ENCODE measurements around the gene MEX3D.

The MEX3D gene

GRCh38 chr19:1523412-1524286 lies 44.5 kb downstream of the MEX3D start, which contains the start of gene PLK5:
Gene PLK5 (plus strand): TSS chr19:1524077. CDS start chr19:1526997, 2,920 bp downstream.
- TF ChIP-seq REST (IDR thresholded peaks at IDR 0.05; ENCODE audit: low read depth) (no peak), YY1 (IDR thresholded peaks at IDR 0.05; ENCODE audit: low read depth) (no peak), NFIC (IDR thresholded peaks at IDR 0.05) (no peak), ZBTB7A (IDR thresholded peaks at IDR 0.05; ENCODE audit: low read depth) (peak; percentile 44; the same call in 1 of the 2 replicates), TCF12 (IDR thresholded peaks at IDR 0.05; ENCODE audit: low read depth) (no peak)

GRCh38 chr19:1522838-1523237 lies 45.3 kb downstream of the MEX3D start:
- peak; percentile 46; the same call in 1 of the 2 replicates for TF ChIP-seq USF1 (IDR thresholded peaks at IDR 0.05)
- no peak for TF ChIP-seq ZBTB7A (IDR thresholded peaks at IDR 0.05; ENCODE audit: low read depth)

- TF ChIP-seq USF1 (IDR thresholded peaks at IDR 0.05) (no peak), EGR1 (IDR thresholded peaks at IDR 0.05) (no peak), RAD21 (IDR thresholded peaks at IDR 0.05; ENCODE audit: low read depth) (no peak), ZBTB7A (IDR thresholded peaks at IDR 0.05; ENCODE audit: low read depth) (no peak), CREB1 (IDR thresholded peaks at IDR 0.05; ENCODE audit: low read depth) (no peak), TCF12 (IDR thresholded peaks at IDR 0.05; ENCODE audit: low read depth) (no peak), NFIC (IDR thresholded peaks at IDR 0.05) (no peak), FOXM1 (IDR thresholded peaks at IDR 0.05; ENCODE audit: borderline replicate concordance, low read depth) (no peak), TAF1 (IDR thresholded peaks at IDR 0.05; ENCODE audit: low read depth) (no peak), CEBPB (IDR thresholded peaks at IDR 0.05) (no peak), EP300 (IDR thresholded peaks at IDR 0.05; ENCODE audit: borderline replicate concordance) (no peak)
These were observed 46.1 kb downstream of the MEX3D start for GRCh38 chr19:1522061-1522460.

- no peak for TF ChIP-seq FOXM1 (IDR thresholded peaks at IDR 0.05; ENCODE audit: borderline replicate concordance, low read depth)
- no peak for TF ChIP-seq USF1 (IDR thresholded peaks at IDR 0.05)
- TF ChIP-seq EGR1 (IDR thresholded peaks at IDR 0.05): no peak
- no peak for TF ChIP-seq TCF12 (IDR thresholded peaks at IDR 0.05; ENCODE audit: low read depth)
- no peak for TF ChIP-seq MAX (IDR thresholded peaks at IDR 0.05)
- TF ChIP-seq TEAD4 (IDR thresholded peaks at IDR 0.05): no peak
- TF ChIP-seq RAD21 (IDR thresholded peaks at IDR 0.05; ENCODE audit: low read depth): no peak
- no peak for TF ChIP-seq REST (IDR thresholded peaks at IDR 0.05; ENCODE audit: low read depth)
- TF ChIP-seq ZBTB7A (IDR thresholded peaks at IDR 0.05; ENCODE audit: low read depth): no peak
- no peak for TF ChIP-seq CEBPB (IDR thresholded peaks at IDR 0.05)
- TF ChIP-seq NFIC (IDR thresholded peaks at IDR 0.05): no peak
These were observed 46.5 kb downstream of the MEX3D start for GRCh38 chr19:1521636-1522035.

GRCh38 chr19:1520203-1520780 lies 47.8 kb downstream of the MEX3D start:
- TF ChIP-seq YY1 (IDR thresholded peaks at IDR 0.05; ENCODE audit: low read depth): no peak
- TF ChIP-seq CEBPB (IDR thresholded peaks at IDR 0.05): no peak
- no peak for TF ChIP-seq USF1 (IDR thresholded peaks at IDR 0.05)
- TF ChIP-seq REST (IDR thresholded peaks at IDR 0.05; ENCODE audit: low read depth): no peak

All from Ishikawa (cell line).